ENCODE data around the gene PDXDC1. TPM values are rescaled to one million over a fixed set of nuclear protein-coding genes. Genes with fewer than 3 reads are reported as not detected.
"Not testable (repeated sequence)": the region's sequence is repeated elsewhere in the genome, so short reads cannot be mapped to it uniquely, and the experiment has no call there.

PDXDC1 gene
- total RNA-seq, 1 donor from 2014 or later = 54.5 TPM

DNA sequence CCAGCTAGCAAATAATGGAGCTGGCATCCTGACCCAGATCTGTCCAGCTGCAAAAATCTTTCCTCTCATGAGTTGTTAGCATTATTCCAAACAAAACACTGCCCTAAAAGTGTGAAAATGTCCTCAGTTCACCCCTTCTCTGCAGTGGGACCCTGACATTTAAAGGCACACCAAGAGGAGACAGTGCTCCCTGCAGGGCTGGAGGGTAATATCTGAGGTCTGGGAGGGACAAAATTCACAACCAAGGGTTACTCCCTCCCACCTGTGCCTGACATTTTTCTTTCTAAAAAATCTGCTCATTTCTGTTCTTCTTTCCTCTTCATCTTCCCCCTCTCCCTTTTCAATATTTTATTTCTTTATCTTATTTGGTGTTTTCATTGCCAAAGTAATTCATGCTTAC is 191.4 kb downstream of the PDXDC1 start:
- ATAC-seq = not testable (repeated sequence)

DNA sequence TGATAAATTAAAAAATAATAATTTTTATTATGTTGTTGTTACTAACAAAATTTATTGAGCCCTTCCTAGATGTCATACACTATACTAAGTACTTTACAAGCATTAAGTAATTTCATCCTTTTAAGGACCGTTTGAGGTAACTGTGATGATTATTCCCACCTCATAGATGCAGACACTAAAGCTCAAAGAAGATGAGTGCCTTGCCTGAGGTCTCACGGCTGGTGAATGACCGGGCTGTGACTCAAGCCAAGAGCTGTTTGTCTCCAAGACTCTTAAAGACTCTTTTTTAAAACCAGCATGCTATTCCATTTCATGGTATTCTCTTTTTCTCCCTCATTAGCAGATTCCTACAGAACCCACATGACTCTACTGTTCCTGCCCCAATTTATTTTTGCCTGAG is 193.5 kb downstream of the PDXDC1 start:
- not testable (repeated sequence) for ATAC-seq

DNA sequence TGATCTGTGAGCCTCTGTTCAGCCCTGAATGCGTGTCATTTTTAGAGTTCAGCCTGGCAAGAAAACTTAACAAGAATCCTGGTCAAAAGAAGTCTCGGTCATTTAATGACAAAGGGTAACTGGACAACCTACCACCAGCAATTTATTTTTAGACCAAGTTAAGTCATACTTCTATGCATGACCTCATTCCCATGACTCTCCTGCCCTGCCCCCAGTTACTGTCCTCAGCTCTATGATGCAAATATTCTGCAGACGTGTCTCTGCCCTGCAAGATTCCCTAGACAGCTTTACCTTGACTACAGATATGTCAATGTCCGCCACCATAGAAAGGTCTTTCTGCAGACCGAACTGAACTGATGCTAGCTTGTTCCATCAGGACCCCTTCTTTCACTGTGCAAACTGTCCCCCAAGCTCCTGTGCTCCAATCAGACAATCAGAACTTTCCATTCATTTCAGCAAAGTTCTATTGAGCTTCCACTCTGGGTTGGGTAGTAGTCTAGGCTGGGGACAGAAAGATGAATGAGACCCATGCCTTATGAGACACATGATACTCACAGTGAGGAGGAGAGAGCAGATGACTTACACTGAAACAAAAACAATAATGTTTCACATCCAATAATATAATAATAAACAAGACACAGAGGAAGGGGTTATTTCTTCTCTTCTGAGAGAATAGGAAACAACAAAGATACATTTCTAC is 194.3 kb downstream of the PDXDC1 start:
- not testable (repeated sequence) for ATAC-seq

DNA sequence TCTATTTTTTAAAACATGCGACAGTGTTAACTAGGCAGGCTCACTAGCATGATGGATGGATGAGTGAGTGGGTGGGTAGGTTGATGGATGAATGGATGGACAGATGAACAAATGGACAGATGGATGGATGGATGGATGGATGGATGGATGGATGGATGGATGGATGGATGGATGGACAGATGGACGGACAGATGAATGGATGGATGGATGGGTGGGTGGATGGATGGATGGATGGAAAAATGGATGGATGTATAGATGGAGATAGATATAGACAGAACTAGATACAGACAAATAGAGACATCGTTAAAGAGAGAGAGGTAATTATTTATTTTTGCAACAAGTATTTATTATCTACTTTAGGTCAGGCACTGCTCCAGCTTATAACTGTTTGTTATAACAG is 205.1 kb downstream of the PDXDC1 start:
- not testable (repeated sequence) for ATAC-seq

DNA sequence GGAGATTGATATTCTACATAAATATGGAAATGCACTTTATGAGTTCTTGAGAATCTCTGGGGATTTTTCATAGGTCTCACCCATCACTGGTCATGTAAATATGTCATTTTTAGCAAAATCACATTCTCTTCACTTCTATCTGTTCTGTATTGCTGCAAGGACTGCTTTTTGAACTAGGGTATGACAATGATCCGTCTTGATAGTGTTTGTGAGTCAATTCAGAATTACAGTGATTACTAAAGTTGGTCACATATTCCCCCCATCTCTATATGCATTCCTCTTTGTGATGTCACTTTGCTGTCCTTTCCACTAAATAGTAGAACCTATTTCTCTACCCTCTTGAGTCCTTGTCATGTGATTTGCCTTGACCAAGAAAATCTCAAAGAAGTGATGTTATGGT is 206.1 kb downstream of the PDXDC1 start:
- ATAC-seq = not testable (repeated sequence)

DNA sequence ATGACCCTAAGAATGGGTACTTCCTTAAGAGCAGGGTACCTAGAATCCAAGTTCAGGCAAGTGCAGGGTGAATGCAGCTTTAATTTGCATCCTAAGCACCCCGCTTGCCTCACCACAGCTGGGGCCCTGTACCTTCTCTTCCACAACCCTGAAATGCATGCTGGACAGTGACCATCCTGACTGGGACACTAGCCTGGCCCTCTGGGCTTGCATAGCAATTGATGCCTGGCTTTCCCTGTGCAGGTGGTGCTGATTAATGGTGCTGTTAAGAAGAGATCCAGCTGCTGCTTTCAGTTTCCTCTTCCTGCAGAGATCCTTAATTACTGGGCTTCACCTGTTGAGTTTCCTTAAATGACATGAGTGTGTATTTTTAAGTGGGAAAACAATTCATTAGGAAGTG is 209.2 kb downstream of the PDXDC1 start:
- ATAC-seq = not testable (repeated sequence)

Other genes starting within 250 kb of the PDXDC1 start
- gene NPIPA2, start 232.5 kb upstream of the PDXDC1 start, total RNA-seq = 0.48 TPM
- 62.8 TPM for gene NOMO1, start 141.3 kb upstream of the PDXDC1 start, total RNA-seq
- 29.5 TPM for gene NPIPA1, start 37.6 kb upstream of the PDXDC1 start, total RNA-seq
- gene NTAN1, start 81.0 kb downstream of the PDXDC1 start, total RNA-seq = 23.9 TPM
- gene RRN3, start 119.2 kb downstream of the PDXDC1 start, total RNA-seq = 16.5 TPM

All from esophagus mucosa (tissue), 1 donor.